HepG2 (cell line): Measurements from ENCODE around the gene MPC1. TPM values are rescaled to one million over a fixed set of nuclear protein-coding genes. Genes with fewer than 3 reads are reported as not detected.

Source experiments
- CAMTA2 ChIP-seq: sonication (generic); formaldehyde crosslinking; IDR thresholded peaks from 2 replicates; pipeline ENCODE4 v1.4.0; 2020; ENCODE audit warnings: mild to moderate bottlenecking, missing genetic modification reagents, borderline replicate concordance
- FOSL2 ChIP-seq: sonication (generic); formaldehyde crosslinking; IDR thresholded peaks from 2 replicates; pipeline ENCODE4 v1.4.0; 2020; ENCODE audit warnings: missing genetic modification reagents
- FOXO1 ChIP-seq: sonication (generic); formaldehyde crosslinking; IDR thresholded peaks from 2 replicates; pipeline ENCODE4 v1.4.0; 2020; ENCODE audit warnings: missing genetic modification reagents
- NKX3-1 ChIP-seq: sonication (generic); formaldehyde crosslinking; IDR thresholded peaks from 2 replicates; pipeline ENCODE4 v1.5.0; 2020; ENCODE audit warnings: missing genetic modification reagents
- NR2F6 ChIP-seq, 2 experiments: IDR thresholded peaks; 2 replicates each; pipeline ENCODE4 v1.6.1; 2016; ENCODE audit warnings: antibody characterized with exemption in 1 of 2, mild to moderate bottlenecking in 1 of 2
- RELA ChIP-seq: sonication (generic); formaldehyde crosslinking; IDR thresholded peaks from 2 replicates; pipeline ENCODE4 v1.4.0; 2020; ENCODE audit warnings: missing genetic modification reagents
- TBX2 ChIP-seq: sonication (generic); formaldehyde crosslinking; IDR thresholded peaks from 2 replicates; pipeline ENCODE4 v1.5.0; 2020; ENCODE audit warnings: missing genetic modification reagents, mild to moderate bottlenecking, borderline replicate concordance
- ZNF263 ChIP-seq: sonication (generic); formaldehyde crosslinking; IDR thresholded peaks from 2 replicates; pipeline ENCODE4 v1.4.0; 2020; ENCODE audit warnings: missing genetic modification reagents
- ZNF264 ChIP-seq: sonication (generic); formaldehyde crosslinking; IDR thresholded peaks from 2 replicates; pipeline ENCODE4 v1.4.0; 2020; ENCODE audit warnings: missing genetic modification reagents
- ZNF441 ChIP-seq: sonication (generic); formaldehyde crosslinking; IDR thresholded peaks from 2 replicates; pipeline ENCODE4 v1.7.0; 2021; ENCODE audit warnings: missing genetic modification reagents, borderline replicate concordance
- ZNF619 ChIP-seq: sonication (generic); formaldehyde crosslinking; IDR thresholded peaks from 2 replicates; pipeline ENCODE4 v1.4.0; 2020; ENCODE audit warnings: mild to moderate bottlenecking, missing genetic modification reagents
- ZSCAN25 ChIP-seq: sonication (generic); formaldehyde crosslinking; IDR thresholded peaks from 2 replicates; pipeline ENCODE4 v1.8.0; 2022; ENCODE audit warnings: mild to moderate bottlenecking, missing genetic modification reagents
- ZSCAN9 ChIP-seq: IDR thresholded peaks from 2 replicates; pipeline ENCODE4 v1.6.1; 2016; ENCODE audit warnings: borderline replicate concordance
- polyA plus RNA-seq, 8 experiments: library from polyadenylated mRNA; depleted of rRNA in 3 of 8; stranded (reverse) in 7 of 8; unstranded in 1 of 8; fragments of >200 nt; fragmentation: Illumina TruSeq in 4 of 8; extraction: Trizol in 4 of 8; gene quantifications; 2 replicates each; pipeline versions ENCODE4 v1.2.1 to v1.2.3, GENCODE V29; 2011 to 2016; ENCODE audit warnings: low read depth in 4 of 8, missing spikeins in 1 of 8, mixed read lengths in 1 of 8; ENCODE audit not compliant: insufficient read depth in 1 of 8
- total RNA-seq, 5 experiments: library from RNA; depleted of rRNA; stranded (reverse); fragments of >200 nt; fragmentation: Illumina TruSeq; extraction: Trizol; gene quantifications; 2 replicates each; pipeline ENCODE4 v1.2.3, GENCODE V29; 2016; ENCODE audit warnings: low read depth in 1 of 5
- TF ChIP-seq, protein P1 (sequence below): sonication (generic); formaldehyde crosslinking; IDR thresholded peaks from 2 replicates; pipeline ENCODE4 v1.5.0; 2020; ENCODE audit warnings: missing genetic modification reagents
- TF ChIP-seq, protein P2 (sequence below): sonication (generic); formaldehyde crosslinking; IDR thresholded peaks from 2 replicates; pipeline ENCODE4 v1.5.1; 2020; ENCODE audit warnings: mild to moderate bottlenecking, moderate library complexity, missing genetic modification reagents
- TF ChIP-seq, protein P3 (sequence below): sonication (generic); formaldehyde crosslinking; IDR thresholded peaks from 2 replicates; pipeline ENCODE4 v1.5.0; 2020; ENCODE audit warnings: missing genetic modification reagents
- TF ChIP-seq, protein P4 (sequence below): sonication (generic); formaldehyde crosslinking; IDR thresholded peaks from 2 replicates; pipeline ENCODE4 v1.5.0; 2020; ENCODE audit warnings: mild to moderate bottlenecking, missing genetic modification reagents, moderate library complexity
- TF ChIP-seq, protein P5 (sequence below): sonication (generic); formaldehyde crosslinking; IDR thresholded peaks from 2 replicates; pipeline ENCODE4 v1.5.1; 2020; ENCODE audit warnings: missing genetic modification reagents, mild to moderate bottlenecking, borderline replicate concordance
- TF ChIP-seq, protein P6 (sequence below): IDR thresholded peaks from 2 replicates; pipeline ENCODE4 v1.6.1; 2016; ENCODE audit warnings: mild to moderate bottlenecking

Gene MPC1
- total and polyA plus RNA-seq, 2 of the 13 experiments (the other 11 are each of a cell fraction or from before 2014, with no cell fraction given): 189 to 214 TPM

DNA sequence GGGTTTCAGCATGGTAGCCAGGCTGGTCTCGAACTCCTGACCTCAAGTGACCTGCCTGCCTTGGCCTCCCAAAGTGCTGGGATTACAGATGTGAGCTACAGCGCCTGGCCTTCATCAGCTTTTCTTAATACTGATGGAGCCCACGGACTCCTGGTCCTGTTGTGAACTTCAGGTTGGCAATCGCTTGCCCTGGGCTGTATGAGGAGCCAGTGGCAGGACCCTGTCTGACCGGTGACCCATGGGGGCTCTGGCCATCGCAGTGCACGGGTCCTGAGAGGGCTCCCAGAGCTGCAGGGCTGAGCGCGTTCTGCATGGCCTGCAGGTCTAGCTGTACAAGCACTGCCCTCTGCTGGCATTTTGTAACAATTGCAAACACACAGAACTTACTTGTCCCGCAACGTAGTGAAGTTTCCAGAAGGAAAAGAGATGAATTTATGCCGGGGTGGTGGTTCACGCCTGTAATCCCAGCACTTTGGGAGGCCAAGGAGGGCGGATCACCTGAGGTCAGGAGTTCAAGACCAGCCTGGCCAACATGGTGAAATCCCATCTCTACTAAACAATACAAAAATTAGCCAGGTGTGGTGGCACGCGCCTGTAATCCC lies 18.0 kb upstream of the MPC1 start (continued):
- TF ChIP-seq, protein P1, sequence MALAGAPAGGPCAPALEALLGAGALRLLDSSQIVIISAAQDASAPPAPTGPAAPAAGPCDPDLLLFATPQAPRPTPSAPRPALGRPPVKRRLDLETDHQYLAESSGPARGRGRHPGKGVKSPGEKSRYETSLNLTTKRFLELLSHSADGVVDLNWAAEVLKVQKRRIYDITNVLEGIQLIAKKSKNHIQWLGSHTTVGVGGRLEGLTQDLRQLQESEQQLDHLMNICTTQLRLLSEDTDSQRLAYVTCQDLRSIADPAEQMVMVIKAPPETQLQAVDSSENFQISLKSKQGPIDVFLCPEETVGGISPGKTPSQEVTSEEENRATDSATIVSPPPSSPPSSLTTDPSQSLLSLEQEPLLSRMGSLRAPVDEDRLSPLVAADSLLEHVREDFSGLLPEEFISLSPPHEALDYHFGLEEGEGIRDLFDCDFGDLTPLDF (CRISPR knock-in tag): 0 out of 2 replicates have a peak, but pooled peaks have one; percentile 19
- TF ChIP-seq FOSL2 (CRISPR knock-in tag) (peak; percentile 52), NR2F6 (IDR thresholded peaks at IDR 0.05) (peak; percentile 34; the same call in 1 of the 2 replicates), NR2F6 (CRISPR knock-in tag; IDR thresholded peaks at IDR 0.05) (0 out of 2 replicates have a peak, but pooled peaks have one; percentile 39), NKX3-1 (CRISPR knock-in tag) (0 out of 2 replicates have a peak, but pooled peaks have one; percentile 35), ZSCAN9 (CRISPR knock-in tag) (0 out of 2 replicates have a peak, but pooled peaks have one; percentile 20), ZNF441 (CRISPR knock-in tag) (0 out of 2 replicates have a peak, but pooled peaks have one; percentile 1), ZNF264 (CRISPR knock-in tag) (peak; percentile 39; the same call in 1 of the 2 replicates), ZSCAN25 (CRISPR knock-in tag) (0 out of 2 replicates have a peak, but pooled peaks have one; percentile 61), ZNF619 (CRISPR knock-in tag) (peak; percentile 95), RELA (CRISPR knock-in tag) (peak; percentile 41; the same call in 1 of the 2 replicates), TBX2 (CRISPR knock-in tag) (peak; percentile 33; the same call in 1 of the 2 replicates), FOXO1 (CRISPR knock-in tag) (0 out of 2 replicates have a peak, but pooled peaks have one; percentile 37), ZNF263 (CRISPR knock-in tag) (peak; percentile 26; the same call in 1 of the 2 replicates), CAMTA2 (peak; percentile 56; the same call in 1 of the 2 replicates)
- TF ChIP-seq, protein P2, sequence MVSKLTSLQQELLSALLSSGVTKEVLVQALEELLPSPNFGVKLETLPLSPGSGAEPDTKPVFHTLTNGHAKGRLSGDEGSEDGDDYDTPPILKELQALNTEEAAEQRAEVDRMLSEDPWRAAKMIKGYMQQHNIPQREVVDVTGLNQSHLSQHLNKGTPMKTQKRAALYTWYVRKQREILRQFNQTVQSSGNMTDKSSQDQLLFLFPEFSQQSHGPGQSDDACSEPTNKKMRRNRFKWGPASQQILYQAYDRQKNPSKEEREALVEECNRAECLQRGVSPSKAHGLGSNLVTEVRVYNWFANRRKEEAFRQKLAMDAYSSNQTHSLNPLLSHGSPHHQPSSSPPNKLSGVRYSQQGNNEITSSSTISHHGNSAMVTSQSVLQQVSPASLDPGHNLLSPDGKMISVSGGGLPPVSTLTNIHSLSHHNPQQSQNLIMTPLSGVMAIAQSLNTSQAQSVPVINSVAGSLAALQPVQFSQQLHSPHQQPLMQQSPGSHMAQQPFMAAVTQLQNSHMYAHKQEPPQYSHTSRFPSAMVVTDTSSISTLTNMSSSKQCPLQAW (CRISPR knock-in tag): peak; percentile 89
- TF ChIP-seq, protein P3, sequence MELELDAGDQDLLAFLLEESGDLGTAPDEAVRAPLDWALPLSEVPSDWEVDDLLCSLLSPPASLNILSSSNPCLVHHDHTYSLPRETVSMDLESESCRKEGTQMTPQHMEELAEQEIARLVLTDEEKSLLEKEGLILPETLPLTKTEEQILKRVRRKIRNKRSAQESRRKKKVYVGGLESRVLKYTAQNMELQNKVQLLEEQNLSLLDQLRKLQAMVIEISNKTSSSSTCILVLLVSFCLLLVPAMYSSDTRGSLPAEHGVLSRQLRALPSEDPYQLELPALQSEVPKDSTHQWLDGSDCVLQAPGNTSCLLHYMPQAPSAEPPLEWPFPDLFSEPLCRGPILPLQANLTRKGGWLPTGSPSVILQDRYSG: 0 out of 2 replicates have a peak, but pooled peaks have one; percentile 30
- TF ChIP-seq, protein P4, sequence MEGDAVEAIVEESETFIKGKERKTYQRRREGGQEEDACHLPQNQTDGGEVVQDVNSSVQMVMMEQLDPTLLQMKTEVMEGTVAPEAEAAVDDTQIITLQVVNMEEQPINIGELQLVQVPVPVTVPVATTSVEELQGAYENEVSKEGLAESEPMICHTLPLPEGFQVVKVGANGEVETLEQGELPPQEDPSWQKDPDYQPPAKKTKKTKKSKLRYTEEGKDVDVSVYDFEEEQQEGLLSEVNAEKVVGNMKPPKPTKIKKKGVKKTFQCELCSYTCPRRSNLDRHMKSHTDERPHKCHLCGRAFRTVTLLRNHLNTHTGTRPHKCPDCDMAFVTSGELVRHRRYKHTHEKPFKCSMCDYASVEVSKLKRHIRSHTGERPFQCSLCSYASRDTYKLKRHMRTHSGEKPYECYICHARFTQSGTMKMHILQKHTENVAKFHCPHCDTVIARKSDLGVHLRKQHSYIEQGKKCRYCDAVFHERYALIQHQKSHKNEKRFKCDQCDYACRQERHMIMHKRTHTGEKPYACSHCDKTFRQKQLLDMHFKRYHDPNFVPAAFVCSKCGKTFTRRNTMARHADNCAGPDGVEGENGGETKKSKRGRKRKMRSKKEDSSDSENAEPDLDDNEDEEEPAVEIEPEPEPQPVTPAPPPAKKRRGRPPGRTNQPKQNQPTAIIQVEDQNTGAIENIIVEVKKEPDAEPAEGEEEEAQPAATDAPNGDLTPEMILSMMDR (CRISPR knock-in tag): peak; percentile 100
- TF ChIP-seq, protein P5, sequence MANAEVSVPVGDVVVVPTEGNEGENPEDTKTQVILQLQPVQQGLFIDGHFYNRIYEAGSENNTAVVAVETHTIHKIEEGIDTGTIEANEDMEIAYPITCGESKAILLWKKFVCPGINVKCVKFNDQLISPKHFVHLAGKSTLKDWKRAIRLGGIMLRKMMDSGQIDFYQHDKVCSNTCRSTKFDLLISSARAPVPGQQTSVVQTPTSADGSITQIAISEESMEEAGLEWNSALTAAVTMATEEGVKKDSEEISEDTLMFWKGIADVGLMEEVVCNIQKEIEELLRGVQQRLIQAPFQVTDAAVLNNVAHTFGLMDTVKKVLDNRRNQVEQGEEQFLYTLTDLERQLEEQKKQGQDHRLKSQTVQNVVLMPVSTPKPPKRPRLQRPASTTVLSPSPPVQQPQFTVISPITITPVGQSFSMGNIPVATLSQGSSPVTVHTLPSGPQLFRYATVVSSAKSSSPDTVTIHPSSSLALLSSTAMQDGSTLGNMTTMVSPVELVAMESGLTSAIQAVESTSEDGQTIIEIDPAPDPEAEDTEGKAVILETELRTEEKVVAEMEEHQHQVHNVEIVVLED (CRISPR knock-in tag): peak; percentile 56; the same call in 1 of the 2 replicates
- TF ChIP-seq, protein P6, sequence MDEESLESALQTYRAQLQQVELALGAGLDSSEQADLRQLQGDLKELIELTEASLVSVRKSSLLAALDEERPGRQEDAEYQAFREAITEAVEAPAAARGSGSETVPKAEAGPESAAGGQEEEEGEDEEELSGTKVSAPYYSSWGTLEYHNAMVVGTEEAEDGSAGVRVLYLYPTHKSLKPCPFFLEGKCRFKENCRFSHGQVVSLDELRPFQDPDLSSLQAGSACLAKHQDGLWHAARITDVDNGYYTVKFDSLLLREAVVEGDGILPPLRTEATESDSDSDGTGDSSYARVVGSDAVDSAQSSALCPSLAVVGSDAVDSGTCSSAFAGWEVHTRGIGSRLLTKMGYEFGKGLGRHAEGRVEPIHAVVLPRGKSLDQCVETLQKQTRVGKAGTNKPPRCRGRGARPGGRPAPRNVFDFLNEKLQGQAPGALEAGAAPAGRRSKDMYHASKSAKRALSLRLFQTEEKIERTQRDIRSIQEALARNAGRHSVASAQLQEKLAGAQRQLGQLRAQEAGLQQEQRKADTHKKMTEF: peak; percentile 66; the same call in 1 of the 2 replicates
